HepG2 (cell line): ENCODE data around the gene MRPL51. TPM values are rescaled to one million over a fixed set of nuclear protein-coding genes. Genes with fewer than 3 reads are reported as not detected.

Source experiments
- BATF2 ChIP-seq: sonication (generic); formaldehyde crosslinking; IDR thresholded peaks from 2 replicates; pipeline ENCODE4 v1.8.0; 2022; ENCODE audit warnings: mild to moderate bottlenecking, missing genetic modification reagents, moderate library complexity
- CBX2 ChIP-seq, 2 experiments: fragments of 200-600 bp in 1 of 2; sonication (generic); formaldehyde crosslinking in 1 of 2; IDR thresholded peaks; 2 replicates each; pipeline versions ENCODE4 v1.7.0 to v1.8.1; 2018 to 2022; ENCODE audit warnings: low read depth in 2 of 2, low read length in 1 of 2, mild to moderate bottlenecking in 1 of 2, missing genetic modification reagents in 1 of 2
- FOXK2 ChIP-seq: fragments of 450-650 bp; IDR thresholded peaks from 2 replicates; pipeline ENCODE4 v1.6.1; 2016
- KIAA2018 ChIP-seq: sonication (generic); formaldehyde crosslinking; IDR thresholded peaks from 2 replicates; pipeline ENCODE4 v1.5.0; 2020; ENCODE audit warnings: mild to moderate bottlenecking, missing genetic modification reagents, borderline replicate concordance
- SP5 ChIP-seq: IDR thresholded peaks from 2 replicates; pipeline ENCODE4 v1.6.1; 2016; ENCODE audit warnings: low read depth, borderline replicate concordance
- ZBTB34 ChIP-seq: sonication (generic); formaldehyde crosslinking; IDR thresholded peaks from 2 replicates; pipeline ENCODE4 v1.8.0; 2022; ENCODE audit warnings: mild to moderate bottlenecking, missing genetic modification reagents
- ZBTB7B ChIP-seq: sonication (generic); formaldehyde crosslinking; IDR thresholded peaks from 2 replicates; pipeline ENCODE4 v1.4.0; 2020; ENCODE audit warnings: missing genetic modification reagents
- ZMYM3 ChIP-seq: sonication (generic); formaldehyde crosslinking; IDR thresholded peaks from 2 replicates; pipeline ENCODE4 v1.5.1; 2020; ENCODE audit warnings: mild to moderate bottlenecking, missing genetic modification reagents
- ZNF343 ChIP-seq: sonication (generic); formaldehyde crosslinking; IDR thresholded peaks from 2 replicates; pipeline ENCODE4 v1.4.0; 2020; ENCODE audit warnings: mild to moderate bottlenecking, missing genetic modification reagents
- ZNF550 ChIP-seq: sonication (generic); formaldehyde crosslinking; IDR thresholded peaks from 2 replicates; pipeline ENCODE4 v1.4.0; 2020; ENCODE audit warnings: mild to moderate bottlenecking, missing genetic modification reagents, borderline replicate concordance
- ZSCAN22 ChIP-seq: sonication (generic); formaldehyde crosslinking; IDR thresholded peaks from 2 replicates; pipeline ENCODE4 v1.4.0; 2020; ENCODE audit warnings: mild to moderate bottlenecking, missing genetic modification reagents
- polyA plus RNA-seq, 8 experiments: library from polyadenylated mRNA; depleted of rRNA in 3 of 8; stranded (reverse) in 7 of 8; unstranded in 1 of 8; fragments of >200 nt; fragmentation: Illumina TruSeq in 4 of 8; extraction: Trizol in 4 of 8; gene quantifications; 2 replicates each; pipeline versions ENCODE4 v1.2.1 to v1.2.3, GENCODE V29; 2011 to 2016; ENCODE audit warnings: low read depth in 4 of 8, missing spikeins in 1 of 8, mixed read lengths in 1 of 8; ENCODE audit not compliant: insufficient read depth in 1 of 8
- total RNA-seq, 5 experiments: library from RNA; depleted of rRNA; stranded (reverse); fragments of >200 nt; fragmentation: Illumina TruSeq; extraction: Trizol; gene quantifications; 2 replicates each; pipeline ENCODE4 v1.2.3, GENCODE V29; 2016; ENCODE audit warnings: low read depth in 1 of 5
- TF ChIP-seq, protein P1 (sequence below): IDR thresholded peaks from 2 replicates; pipeline ENCODE4 v1.6.1; 2012; ENCODE audit warnings: low read length, improper control_type of control experiment
- TF ChIP-seq, protein P2 (sequence below): sonication (generic); formaldehyde crosslinking; IDR thresholded peaks from 2 replicates; pipeline ENCODE4 v1.4.0; 2020; ENCODE audit warnings: missing genetic modification reagents

MRPL51 gene
- total and polyA plus RNA-seq, 2 of the 13 experiments (the other 11 are each of a cell fraction or from before 2014, with no cell fraction given): 64.8 to 278 TPM

- TF ChIP-seq KIAA2018 (no peak), FOXK2 (no peak), CBX2 (IDR thresholded peaks at IDR 0.05; ENCODE audit: low read depth, low read length) (no peak), CBX2 (CRISPR knock-in tag; IDR thresholded peaks at IDR 0.05; ENCODE audit: low read depth) (no peak), ZBTB34 (0 out of 2 replicates have a peak, but pooled peaks have one; percentile 24), BATF2 (CRISPR knock-in tag) (0 out of 2 replicates have a peak, but pooled peaks have one; percentile 47), ZNF550 (no peak), ZNF343 (no peak), SP5 (CRISPR knock-in tag) (no peak), ZBTB7B (CRISPR knock-in tag) (peak; percentile 23; the same call in 1 of the 2 replicates), ZMYM3 (CRISPR knock-in tag) (no peak), ZSCAN22 (CRISPR knock-in tag) (0 out of 2 replicates have a peak, but pooled peaks have one; percentile 28)
- TF ChIP-seq, protein P1, sequence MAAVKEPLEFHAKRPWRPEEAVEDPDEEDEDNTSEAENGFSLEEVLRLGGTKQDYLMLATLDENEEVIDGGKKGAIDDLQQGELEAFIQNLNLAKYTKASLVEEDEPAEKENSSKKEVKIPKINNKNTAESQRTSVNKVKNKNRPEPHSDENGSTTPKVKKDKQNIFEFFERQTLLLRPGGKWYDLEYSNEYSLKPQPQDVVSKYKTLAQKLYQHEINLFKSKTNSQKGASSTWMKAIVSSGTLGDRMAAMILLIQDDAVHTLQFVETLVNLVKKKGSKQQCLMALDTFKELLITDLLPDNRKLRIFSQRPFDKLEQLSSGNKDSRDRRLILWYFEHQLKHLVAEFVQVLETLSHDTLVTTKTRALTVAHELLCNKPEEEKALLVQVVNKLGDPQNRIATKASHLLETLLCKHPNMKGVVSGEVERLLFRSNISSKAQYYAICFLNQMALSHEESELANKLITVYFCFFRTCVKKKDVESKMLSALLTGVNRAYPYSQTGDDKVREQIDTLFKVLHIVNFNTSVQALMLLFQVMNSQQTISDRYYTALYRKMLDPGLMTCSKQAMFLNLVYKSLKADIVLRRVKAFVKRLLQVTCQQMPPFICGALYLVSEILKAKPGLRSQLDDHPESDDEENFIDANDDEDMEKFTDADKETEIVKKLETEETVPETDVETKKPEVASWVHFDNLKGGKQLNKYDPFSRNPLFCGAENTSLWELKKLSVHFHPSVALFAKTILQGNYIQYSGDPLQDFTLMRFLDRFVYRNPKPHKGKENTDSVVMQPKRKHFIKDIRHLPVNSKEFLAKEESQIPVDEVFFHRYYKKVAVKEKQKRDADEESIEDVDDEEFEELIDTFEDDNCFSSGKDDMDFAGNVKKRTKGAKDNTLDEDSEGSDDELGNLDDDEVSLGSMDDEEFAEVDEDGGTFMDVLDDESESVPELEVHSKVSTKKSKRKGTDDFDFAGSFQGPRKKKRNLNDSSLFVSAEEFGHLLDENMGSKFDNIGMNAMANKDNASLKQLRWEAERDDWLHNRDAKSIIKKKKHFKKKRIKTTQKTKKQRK: no peak
- TF ChIP-seq, protein P2, sequence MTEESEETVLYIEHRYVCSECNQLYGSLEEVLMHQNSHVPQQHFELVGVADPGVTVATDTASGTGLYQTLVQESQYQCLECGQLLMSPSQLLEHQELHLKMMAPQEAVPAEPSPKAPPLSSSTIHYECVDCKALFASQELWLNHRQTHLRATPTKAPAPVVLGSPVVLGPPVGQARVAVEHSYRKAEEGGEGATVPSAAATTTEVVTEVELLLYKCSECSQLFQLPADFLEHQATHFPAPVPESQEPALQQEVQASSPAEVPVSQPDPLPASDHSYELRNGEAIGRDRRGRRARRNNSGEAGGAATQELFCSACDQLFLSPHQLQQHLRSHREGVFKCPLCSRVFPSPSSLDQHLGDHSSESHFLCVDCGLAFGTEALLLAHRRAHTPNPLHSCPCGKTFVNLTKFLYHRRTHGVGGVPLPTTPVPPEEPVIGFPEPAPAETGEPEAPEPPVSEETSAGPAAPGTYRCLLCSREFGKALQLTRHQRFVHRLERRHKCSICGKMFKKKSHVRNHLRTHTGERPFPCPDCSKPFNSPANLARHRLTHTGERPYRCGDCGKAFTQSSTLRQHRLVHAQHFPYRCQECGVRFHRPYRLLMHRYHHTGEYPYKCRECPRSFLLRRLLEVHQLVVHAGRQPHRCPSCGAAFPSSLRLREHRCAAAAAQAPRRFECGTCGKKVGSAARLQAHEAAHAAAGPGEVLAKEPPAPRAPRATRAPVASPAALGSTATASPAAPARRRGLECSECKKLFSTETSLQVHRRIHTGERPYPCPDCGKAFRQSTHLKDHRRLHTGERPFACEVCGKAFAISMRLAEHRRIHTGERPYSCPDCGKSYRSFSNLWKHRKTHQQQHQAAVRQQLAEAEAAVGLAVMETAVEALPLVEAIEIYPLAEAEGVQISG (CRISPR knock-in tag): peak; percentile 48; the same call in 1 of the 2 replicates
Measured at GRCh38 chr12:6533653-6533922, 40.5 kb upstream of the MRPL51 start (continued).
